ENCODE measurements around the gene TRIM62.

DNA sequence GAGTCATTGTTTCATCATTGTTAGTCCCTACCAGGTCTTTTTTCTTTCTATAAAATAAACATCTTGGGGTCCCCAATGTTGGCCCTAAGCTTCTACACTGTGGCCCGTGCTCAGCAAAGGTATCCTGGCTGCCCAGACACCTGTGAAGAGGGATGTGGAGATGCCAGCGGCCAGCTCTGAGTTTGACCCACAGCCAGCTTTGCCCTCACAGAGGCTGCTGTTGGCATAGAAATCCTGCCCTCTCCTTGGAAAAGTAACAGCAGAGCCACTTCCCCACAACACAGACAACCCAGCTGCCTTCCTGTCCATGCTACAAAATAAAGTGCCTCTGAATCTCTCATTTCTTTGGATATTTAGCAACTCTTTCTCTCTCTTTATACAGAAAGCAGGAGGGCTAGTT is 6.0 kb downstream of the TRIM62 start:
- TF ChIP-seq CTCF (IDR thresholded peaks at IDR 0.05), result no peak
- no peak for TF ChIP-seq POLR2A (IDR thresholded peaks at IDR 0.05)
